ENCODE results near the gene MDC1. TPM values are rescaled to one million over a fixed set of nuclear protein-coding genes. Genes with fewer than 3 reads are reported as not detected.

Gene MDC1
- total and polyA plus RNA-seq, 2 donors (not counting 3 experiments of a cell fraction or from before 2014, with no cell fraction given), result 16.8 to 42.3 TPM

GRCh38 chr6:30711758-30712380 is 5.2 kb downstream of the MDC1 start:
- H3K4me1 ChIP-seq (ENCODE audit: control insufficient read depth, extremely low read depth, insufficient read depth, low read length), result peaks cover 7% of the 10 kb centered on the region
- ChIA-PET CTCF (interaction anchor here (2.1 kb wide), 1 partner anchor 33 kb away, joined by 11 read pairs; no protein-coding TSS in a partner anchor), POLR2A (interaction anchor here (0.5 kb wide), 1 partner anchor 33 kb away, joined by 6 read pairs; no protein-coding TSS in a partner anchor)
- DNase-seq (ENCODE audit: low read depth, low spot score) (no peak), FAIRE-seq (no peak)
- H3K4me3 ChIP-seq (replicated peaks in 1 of 3; ENCODE audit: insufficient read depth in 1 of 3, low read depth in 1 of 3, low read length in 3 of 3), result no peak overlapping the region
- no peaks in the 10 kb centered on the region for H4K20me1 ChIP-seq (replicated peaks; ENCODE audit: control insufficient read depth, extremely low read depth, insufficient read depth, low read length)
- peaks cover 3 to 17% of the 10 kb centered on the region in 2 experiments for H3K36me3 ChIP-seq (ENCODE audit: control insufficient read depth in 2 of 2, extremely low read depth in 1 of 2, insufficient read depth in 2 of 2, low read length in 2 of 2)
- intact Hi-C loops (cut with micrococcal nuclease) (no loop called here), dilution Hi-C loops (cut with MboI; ENCODE audit: extremely low pct_ligation_motif_present, low sequenced_read_pairs) (no loop called here)
- no peak overlapping the region for H3K9ac ChIP-seq (replicated peaks; ENCODE audit: extremely low read depth, insufficient read depth, low read length)
- H2AFZ ChIP-seq (ENCODE audit: low read depth, low read length), result no peak overlapping the region
- no peaks in the 10 kb centered on the region for H3K9me3 ChIP-seq (replicated peaks; ENCODE audit: control insufficient read depth, insufficient read depth, low read length)
- TF ChIP-seq CTCF (IDR thresholded peaks at IDR 0.05; ENCODE audit: extremely low read depth in 1 of 2, insufficient read depth in 1 of 2, low read depth in 1 of 2, low read length in 2 of 2) (no peak), JUN (IDR thresholded peaks at IDR 0.05; ENCODE audit: borderline replicate concordance, insufficient read depth, insufficient read length, low read depth) (no peak), MAX (IDR thresholded peaks at IDR 0.05; ENCODE audit: insufficient read depth, insufficient read length) (no peak), MYC (IDR thresholded peaks at IDR 0.05; ENCODE audit: low read depth, low read length) (no peak), POLR2AphosphoS5 (IDR thresholded peaks at IDR 0.05; ENCODE audit: insufficient read depth, low read depth, low read length) (no peak), POLR2A (IDR thresholded peaks at IDR 0.05; ENCODE audit: low read depth, low read length) (no peak), GATA2 (IDR thresholded peaks at IDR 0.05; ENCODE audit: insufficient read depth, insufficient read length, low read depth, low read length) (no peak), EZH2 (IDR thresholded peaks at IDR 0.05; ENCODE audit: borderline replicate concordance, low read depth, low read length, severe bottlenecking) (no peak)
- no peak overlapping the region for H3K4me2 ChIP-seq (ENCODE audit: insufficient read depth, low read length)
- H3K9me1 ChIP-seq (replicated peaks; ENCODE audit: control insufficient read depth, extremely low read depth, insufficient read depth, low read length), result no peaks in the 10 kb centered on the region
- peaks cover 5% of the 10 kb centered on the region for H3K79me2 ChIP-seq (ENCODE audit: control insufficient read depth, insufficient read depth, low read length)
- no peak overlapping the region for H3K27ac ChIP-seq (ENCODE audit: insufficient read depth, low read depth, low read length)
- BruUV-seq (replicated peaks), result no TSS peak
- H3K27me3 ChIP-seq (ENCODE audit: control insufficient read depth in 2 of 2, insufficient read depth in 2 of 2, low read length in 2 of 2), result no peaks in the 10 kb centered on the region

All from endothelial cell of umbilical vein (primary cell).